Measurements from ENCODE around the gene ATG13.

The ATG13 gene

GRCh38 chr11:46607516-46607915 is 9.8 kb upstream of the ATG13 start:
- DNase-seq (ENCODE audit: low read depth): no peak

DNA sequence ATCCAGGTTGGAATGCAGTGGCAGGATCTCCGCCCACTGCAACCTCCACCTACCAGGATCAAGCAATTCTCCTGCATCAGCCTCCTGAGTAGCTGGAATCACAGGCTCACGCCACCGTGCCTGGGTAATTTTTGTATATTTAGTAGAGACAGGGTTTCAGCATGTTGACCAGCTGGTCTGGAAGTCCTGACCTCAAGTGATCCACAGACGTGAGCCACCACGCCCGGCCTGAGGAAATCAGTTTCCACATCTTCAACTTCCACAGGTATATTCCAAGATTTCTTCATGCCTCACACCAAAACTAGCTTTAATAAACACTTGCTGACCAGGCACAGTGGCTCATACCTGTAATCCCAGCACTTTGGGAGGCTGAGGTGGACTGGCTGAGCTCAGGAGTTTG is 8.0 kb upstream of the ATG13 start:
- DNase-seq (ENCODE audit: low read depth): no peak

DNA sequence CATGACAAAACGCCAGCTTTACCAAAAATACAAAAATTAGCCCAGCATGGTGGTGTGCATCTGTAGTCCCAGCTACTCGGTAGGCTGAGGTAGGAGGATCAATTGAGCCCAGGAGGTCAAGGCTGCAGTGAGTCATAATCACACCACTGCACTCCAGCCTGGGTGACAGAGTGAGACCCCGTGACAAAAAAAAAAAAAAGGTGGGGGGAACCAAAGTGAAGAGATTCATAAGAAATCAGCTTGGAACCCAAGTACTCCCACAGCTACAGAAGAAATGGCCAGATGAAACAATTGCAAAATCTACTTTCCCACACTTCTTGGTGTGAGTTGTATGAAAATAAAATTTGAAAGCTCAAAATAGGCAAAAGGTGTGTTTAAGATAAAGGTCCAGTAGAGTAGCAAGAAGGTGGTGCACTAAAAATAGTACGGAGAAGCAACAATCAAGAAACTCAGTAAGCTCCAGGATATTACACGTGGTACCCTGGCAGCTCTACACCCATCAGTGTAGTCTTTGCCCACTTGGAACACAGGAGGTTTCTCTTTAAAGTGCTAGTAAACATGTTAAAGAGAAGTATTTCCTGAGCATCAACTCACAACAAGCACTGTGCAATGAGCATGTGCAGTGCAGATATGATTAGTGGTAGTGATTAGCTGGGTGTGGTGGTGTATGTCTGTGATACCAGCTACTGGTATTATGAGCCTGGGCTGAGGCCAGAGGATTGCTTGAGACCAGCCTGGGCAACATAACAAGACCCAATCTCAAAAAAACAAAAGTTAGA is 5.6 kb upstream of the ATG13 start:
- no peak for DNase-seq (ENCODE audit: low read depth)

GRCh38 chr11:46612326-46612725 is 5.0 kb upstream of the ATG13 start:
- no peak for DNase-seq (ENCODE audit: low read depth)

DNA sequence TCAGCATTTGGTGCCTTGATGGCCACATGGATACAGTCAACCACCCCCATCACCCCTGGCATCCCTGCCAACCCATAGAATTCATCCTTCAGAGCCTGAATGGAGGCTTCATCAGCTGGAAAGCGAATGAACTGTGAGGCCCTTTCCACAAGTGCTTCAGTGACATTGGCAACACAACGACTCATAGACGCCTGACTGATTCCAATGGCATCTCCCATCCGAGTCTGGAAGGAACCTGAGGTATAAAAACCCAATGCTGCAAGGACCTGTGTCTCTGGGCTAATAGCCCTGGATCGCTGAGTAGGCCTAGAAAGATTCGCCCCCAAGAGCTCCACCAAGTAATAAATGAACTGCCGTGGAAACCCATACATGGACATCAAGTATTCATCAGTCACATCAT is 1.6 kb upstream of the ATG13 start:
- no peak for DNase-seq (ENCODE audit: low read depth)

DNA sequence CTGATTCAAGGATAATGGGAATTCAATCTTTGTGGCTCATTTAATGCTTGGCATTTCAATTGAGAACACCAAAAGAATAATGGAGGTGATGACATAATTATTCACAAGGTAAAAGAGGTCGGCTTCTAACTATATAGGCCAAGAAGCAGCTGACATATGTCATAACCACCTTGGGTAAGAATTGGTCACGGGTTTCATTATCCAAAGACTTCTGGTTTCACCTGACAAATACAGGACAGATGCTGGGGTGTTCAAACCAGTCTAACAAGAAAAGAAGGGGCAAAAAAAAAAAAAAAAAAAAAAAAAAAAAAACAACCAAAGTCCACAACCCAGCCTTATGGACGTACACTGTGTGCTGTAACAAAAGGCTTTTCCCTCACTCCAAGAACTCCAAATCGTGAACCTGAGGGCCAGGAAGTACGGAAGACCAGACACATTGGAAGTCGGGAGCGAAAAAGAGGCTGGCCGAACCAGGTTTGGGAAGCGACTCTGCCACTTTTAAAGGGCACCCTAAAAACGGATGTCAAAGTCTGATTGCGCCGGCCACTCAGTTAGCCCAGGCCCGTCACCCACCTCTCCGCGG is 711 bp upstream of the ATG13 start:
- DNase-seq (ENCODE audit: low read depth): no peak

DNA sequence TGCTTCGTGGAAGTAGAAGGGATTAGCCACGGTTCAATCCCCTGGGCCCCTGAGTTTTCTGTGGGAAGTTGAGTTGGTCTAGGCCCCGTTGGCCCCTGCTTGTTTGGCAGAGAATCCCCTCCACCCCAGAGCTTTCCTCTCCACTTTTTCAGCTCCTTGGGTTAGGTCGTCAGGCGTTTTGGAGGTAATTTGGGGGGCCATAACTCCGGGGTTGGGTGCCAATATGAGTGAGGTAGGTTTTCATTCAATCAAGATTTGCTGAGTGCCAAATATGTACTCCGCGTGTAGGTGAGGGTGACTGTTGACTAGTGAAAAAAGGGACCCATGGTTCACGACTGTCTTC is 590 bp downstream of the ATG13 start:
- DNase-seq (ENCODE audit: low read depth): no peak

DNA sequence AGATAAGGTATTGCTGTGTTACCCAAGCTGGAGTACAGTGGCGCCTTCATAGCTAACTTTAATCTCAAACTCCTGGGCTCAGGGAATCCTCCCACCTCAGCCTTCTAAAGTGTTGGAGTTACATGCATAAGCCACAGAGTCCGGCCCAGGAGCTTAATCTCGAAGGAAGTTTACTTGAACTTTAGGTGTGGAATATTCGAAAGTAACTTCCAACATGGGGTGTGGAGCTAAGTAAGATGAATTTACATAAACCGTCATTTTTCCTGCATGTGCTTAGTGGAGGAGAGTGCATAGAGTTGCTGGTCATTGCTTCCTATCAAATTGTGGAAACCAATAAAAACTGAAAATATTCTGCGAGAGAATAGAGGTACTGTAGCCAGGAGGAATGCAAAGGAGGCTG is 1.5 kb downstream of the ATG13 start:
- DNase-seq (ENCODE audit: low read depth): no peak

DNA sequence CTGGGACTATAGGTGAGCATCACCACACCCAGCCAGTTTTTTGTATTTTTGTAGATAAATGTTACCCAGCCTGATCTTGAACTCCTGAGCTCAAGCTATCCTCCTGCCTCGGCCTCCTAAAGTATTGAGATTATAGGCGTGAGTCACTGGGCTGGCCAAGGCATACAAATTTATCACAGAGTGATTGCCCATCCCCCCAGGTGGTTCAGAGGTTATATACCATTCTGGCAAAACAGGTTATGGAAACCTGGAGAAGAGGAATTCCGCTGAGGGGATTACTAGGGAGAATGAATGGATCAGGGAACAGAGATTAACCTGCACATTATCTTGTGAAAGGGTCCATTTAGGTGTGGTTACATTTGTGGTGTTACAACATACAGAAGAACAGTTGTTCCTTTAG is 8.1 kb downstream of the ATG13 start:
- no peak for DNase-seq (ENCODE audit: low read depth)

DNA sequence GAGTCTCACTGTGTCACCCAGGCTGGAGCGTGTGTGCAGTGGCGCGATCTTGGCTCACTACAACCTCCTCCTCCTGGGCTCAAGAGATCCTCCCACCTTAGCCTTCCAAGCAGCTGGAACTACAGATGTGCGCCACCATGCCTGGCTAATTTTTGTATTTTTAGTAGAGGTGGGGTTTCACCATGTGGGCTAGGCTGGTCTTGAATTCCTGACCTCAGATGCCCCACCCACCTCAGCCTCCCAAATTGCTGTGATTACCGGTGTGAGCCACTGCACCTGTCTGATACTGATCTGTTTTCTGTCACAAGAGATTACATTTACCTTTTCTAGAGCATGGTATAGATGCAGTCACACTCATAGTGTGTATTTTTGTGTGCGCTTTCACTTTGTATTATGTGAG is 11.6 kb downstream of the ATG13 start:
- no peak for DNase-seq (ENCODE audit: low read depth)

- no peak for DNase-seq (ENCODE audit: low read depth)
Measured at GRCh38 chr11:46630237-46630636, 12.9 kb downstream of the ATG13 start.

DNA sequence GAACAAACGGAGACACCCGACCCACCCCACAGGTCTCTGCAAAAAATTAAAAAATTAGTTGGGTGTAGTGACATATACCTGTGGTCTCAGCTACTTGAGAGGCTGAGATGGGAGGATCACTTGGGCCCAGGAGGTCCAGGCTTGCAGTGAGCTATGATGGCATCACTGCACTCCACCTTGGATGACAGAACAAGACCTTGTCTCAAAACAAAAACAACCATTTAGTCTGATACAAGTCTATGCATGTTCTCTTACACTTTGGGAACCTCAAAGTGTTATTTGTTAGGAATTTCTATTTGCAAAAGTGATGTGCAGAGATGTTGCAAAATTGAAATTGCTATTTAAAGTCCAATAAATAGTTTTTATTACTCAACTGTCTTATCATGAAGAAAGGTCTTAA is 14.3 kb downstream of the ATG13 start:
- no peak for DNase-seq (ENCODE audit: low read depth)

DNA sequence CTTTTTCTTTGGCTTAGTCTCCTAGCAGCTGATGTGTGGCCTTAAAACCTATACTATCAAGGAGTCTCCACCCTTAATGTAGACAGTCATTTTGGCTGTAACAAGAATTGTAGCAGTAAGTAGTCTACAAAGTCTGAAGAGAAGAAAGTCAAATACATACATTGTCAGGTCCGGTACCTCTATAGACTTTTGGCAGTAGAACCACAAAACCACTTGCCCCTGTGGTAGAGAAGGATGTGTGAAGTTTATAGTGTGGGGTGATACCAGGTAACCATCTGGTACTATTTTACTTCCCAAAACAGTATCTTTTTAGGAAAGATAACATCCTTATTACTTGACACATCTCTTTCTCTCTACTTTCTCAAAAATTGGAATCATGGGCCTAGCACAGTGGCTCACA is 15.1 kb downstream of the ATG13 start:
- no peak for DNase-seq (ENCODE audit: low read depth)

GRCh38 chr11:46633291-46634217 is 16.2 kb downstream of the ATG13 start:
- no peak for DNase-seq (ENCODE audit: low read depth)

GRCh38 chr11:46635557-46636139 is 18.3 kb downstream of the ATG13 start:
- no peak for DNase-seq (ENCODE audit: low read depth)

DNA sequence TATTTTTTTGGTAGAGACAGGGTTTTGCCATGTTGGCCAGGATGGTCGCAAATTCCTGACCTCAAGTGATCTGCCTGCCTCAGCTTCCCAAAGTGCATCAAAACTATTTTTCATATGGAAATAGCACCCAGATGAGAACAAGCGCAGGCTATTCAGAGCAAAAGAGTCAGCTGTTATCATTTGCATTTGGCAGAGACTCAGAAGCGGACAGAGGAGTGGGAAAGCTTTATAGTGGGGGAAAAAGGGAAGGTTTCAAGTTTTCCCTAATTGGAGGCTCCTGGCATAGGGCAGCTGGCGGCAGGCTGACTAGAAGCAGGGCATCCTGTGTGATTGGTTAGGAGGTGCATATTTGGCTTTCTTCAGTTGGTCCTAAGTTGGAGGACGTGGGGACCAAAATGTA is 20.2 kb downstream of the ATG13 start:
- DNase-seq (ENCODE audit: low read depth): no peak

GRCh38 chr11:46639197-46639839 is 22.0 kb downstream of the ATG13 start:
- DNase-seq (ENCODE audit: low read depth): no peak

GRCh38 chr11:46640036-46640788 is 22.9 kb downstream of the ATG13 start:
- no peak for DNase-seq (ENCODE audit: low read depth)

DNA sequence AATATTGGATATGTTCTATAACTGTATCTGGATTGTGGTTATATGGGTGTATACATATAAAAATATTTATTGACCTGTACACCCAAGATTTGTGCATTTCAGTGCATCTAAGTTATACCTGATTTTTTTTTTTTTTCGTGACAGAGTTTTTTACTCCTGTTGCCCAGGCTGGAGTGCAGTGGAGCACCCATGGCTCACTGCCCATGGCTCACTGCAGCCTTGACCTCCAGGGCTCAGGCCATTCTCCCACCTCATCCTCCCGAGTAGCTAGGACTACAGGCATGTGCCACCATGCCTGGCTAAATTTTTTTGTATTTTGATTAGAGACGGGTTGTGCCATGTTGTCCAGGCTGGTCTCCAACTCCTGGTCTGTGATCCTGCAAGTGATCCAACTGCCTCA is 24.3 kb downstream of the ATG13 start:
- no peak for DNase-seq (ENCODE audit: low read depth)

GRCh38 chr11:46642627-46643335 is 25.4 kb downstream of the ATG13 start:
- DNase-seq (ENCODE audit: low read depth): no peak

DNA sequence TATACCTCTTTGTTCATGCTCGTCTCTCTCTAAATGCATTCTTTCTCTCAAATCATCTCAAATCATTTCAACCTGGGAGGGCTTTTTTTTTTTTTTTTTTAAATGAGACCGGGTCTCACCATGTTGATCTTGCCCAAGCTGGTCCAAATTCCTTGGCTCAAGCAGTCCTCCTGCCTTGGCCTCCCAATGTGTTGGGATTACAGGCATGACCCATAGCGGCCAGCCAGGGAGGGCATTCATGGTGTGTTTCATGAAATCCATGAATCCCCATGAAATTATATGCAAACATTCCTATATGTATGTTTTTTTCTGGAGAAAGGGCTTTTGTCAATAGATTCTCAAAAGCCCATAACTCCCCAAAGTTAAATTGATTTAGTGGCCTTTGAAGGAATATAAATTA is 26.2 kb downstream of the ATG13 start:
- no peak for DNase-seq (ENCODE audit: low read depth)
